Coronary artery (tissue), 2 donors: ENCODE data around the gene C2orf68.

ENCODE experiments used
- DNase-seq: peaks from one replicate; pipeline ENCODE4 v3.0.0-alpha.2; 2017; ENCODE audit warnings: low spot score
- H3K27ac ChIP-seq, 2 donors: fragments of 200-600 bp; sonication (generic); one replicate each; pipeline ENCODE4 v1.5.1; 2016 to 2019
- H3K4me3 ChIP-seq: fragments of 200-600 bp; sonication (generic); 2 replicates; pipeline ENCODE4 v1.5.1; 2016; ENCODE audit warnings: mild to moderate bottlenecking, moderate library complexity
- CTCF ChIP-seq: fragments of 200-600 bp; sonication (generic); IDR thresholded peaks from one replicate; pipeline ENCODE4 v1.5.1; 2019; ENCODE audit warnings: antibody characterized with exemption

The C2orf68 gene

GRCh38 chr2:85584857-85585780 is 26.7 kb downstream of the C2orf68 start:
- H3K27ac ChIP-seq, result peak overlapping the region; percentile 83 to 96
- peak overlapping the region; percentile 92 for H3K4me3 ChIP-seq
- TF ChIP-seq CTCF, result no peak
- no peak for DNase-seq

GRCh38 chr2:85584354-85584856 is 27.5 kb downstream of the C2orf68 start, which contains the start of gene VAMP5:
TSS of gene VAMP5 (plus strand) at chr2:85584431. CDS start at chr2:85584491, 60 bp downstream.
- Histone ChIP-seq H3K27ac (peak within 1 kb of the TSS; percentile 83 to 96), H3K4me3 (peak within 1 kb of the TSS; percentile 92)
- no peak for DNase-seq
- TF ChIP-seq CTCF, result no peak

- no peak for TF ChIP-seq CTCF
- H3K4me3 ChIP-seq, result peak overlapping the region; percentile 92
- no peak for DNase-seq
- peak overlapping the region; percentile 83 to 96 for H3K27ac ChIP-seq
These were observed 28.1 kb downstream of the C2orf68 start for GRCh38 chr2:85583667-85584353.

DNA sequence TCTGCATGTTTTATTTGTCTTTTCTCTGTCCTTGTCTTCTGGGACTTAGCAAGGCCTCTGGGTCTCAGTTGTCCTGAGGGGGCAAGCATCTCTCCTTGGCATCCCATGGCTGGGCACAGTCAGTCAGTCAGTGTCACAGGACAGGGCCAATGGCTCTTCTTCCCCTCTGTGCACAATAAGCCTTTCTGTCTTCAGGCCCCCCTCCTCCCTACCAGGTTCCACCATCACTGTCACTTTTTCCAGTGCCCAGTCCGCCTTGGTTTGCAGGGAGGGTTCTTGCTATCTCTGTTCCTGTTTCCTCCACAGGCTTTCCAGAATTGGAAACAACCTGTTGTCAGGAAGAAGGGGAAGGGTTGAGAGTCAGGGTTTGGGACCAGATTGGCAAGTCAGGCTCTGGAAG is 29.4 kb downstream of the C2orf68 start:
- H3K27ac ChIP-seq, result no peak overlapping the region
- H3K4me3 ChIP-seq, result no peak overlapping the region
- TF ChIP-seq CTCF, result no peak
- no peak for DNase-seq

- H3K4me3 ChIP-seq, result no peak overlapping the region
- DNase-seq, result no peak
These were observed 31.7 kb downstream of the C2orf68 start for GRCh38 chr2:85580206-85580605.

DNA sequence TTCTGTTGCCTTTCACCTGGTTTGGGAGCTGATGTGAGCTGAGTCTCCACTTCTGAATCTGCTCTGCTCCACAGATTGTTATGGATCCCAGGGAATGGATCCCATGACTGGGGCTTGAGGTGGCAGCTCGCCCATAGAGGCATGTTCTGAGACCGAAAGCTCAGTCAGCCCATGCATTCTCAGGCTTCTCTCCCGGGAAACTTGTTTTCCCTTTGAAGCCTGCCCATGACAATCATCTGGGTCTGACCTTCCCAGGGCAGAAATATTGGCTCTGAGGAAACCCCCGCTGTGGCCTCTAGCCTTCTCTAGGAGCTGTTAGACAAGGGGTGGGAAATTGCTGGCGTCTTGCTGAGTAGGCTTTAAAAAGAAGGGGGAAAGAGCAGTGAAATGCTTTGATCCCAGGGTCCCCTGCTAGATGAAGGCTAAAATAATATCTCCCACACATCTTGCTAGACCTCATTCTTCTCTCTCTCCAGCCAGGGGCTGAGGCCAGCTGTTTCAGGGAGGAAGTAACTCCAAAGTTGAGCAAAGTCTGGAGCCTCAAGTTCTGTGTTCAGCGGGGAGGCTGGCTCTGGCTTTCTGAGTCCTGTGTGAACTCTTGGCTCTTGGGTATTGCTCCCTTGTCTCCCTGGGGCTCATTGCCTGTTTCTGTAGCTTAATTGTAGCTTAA is 32.5 kb downstream of the C2orf68 start:
- no peak overlapping the region for H3K4me3 ChIP-seq
- H3K27ac ChIP-seq, result peak overlapping the region; percentile 37 to 80
- DNase-seq, result no peak
- TF ChIP-seq CTCF, result no peak

More at GRCh38 chr2:85580206-85580605, 31.7 kb downstream of the C2orf68 start:
- no peak for TF ChIP-seq CTCF
- peak overlapping the region in 1 of 2 donors; percentile 55 for H3K27ac ChIP-seq
